Calu3 (cell line): ENCODE measurements around the gene SLC12A7. TPM values are rescaled to one million over a fixed set of nuclear protein-coding genes. Genes with fewer than 3 reads are reported as not detected.

ENCODE experiments used
- BruUV-seq: library from RNA; stranded (reverse); fragments of 400-500 nt; replicated peaks from 2 replicates; lab custom pipeline; 2021; lab: Mats Ljungman, UMichigan
- CTCF ChIA-PET: fragments of 300-600 bp; sonication (Branson Sonifier 250); formaldehyde crosslinking; loops from one replicate; lab custom pipeline; 2022; ENCODE audit warnings: antibody characterized with exemption; lab: Charles Lee
- DNase-seq: peaks from one replicate; pipeline ENCODE4 v3.0.0; 2022
- H3K27ac Mint-ChIP-seq: one replicate; pipeline ENCODE4 v1.8.0; 2022; ENCODE audit warnings: mixed read lengths; ENCODE audit not compliant: unreplicated experiment
- H3K27me3 Mint-ChIP-seq: one replicate; pipeline ENCODE4 v1.8.0; 2022; ENCODE audit warnings: mixed read lengths; ENCODE audit not compliant: unreplicated experiment
- H3K36me3 Mint-ChIP-seq: one replicate; pipeline ENCODE4 v1.8.0; 2022; ENCODE audit warnings: mild to moderate bottlenecking, moderate library complexity, mixed read lengths; ENCODE audit not compliant: insufficient read depth, unreplicated experiment
- H3K4me1 Mint-ChIP-seq: one replicate; pipeline ENCODE4 v1.8.0; 2022; ENCODE audit warnings: mild to moderate bottlenecking, low read depth, mixed read lengths; ENCODE audit not compliant: unreplicated experiment
- H3K4me3 Mint-ChIP-seq: one replicate; pipeline ENCODE4 v1.8.0; 2022; ENCODE audit warnings: mild to moderate bottlenecking, low read depth, moderate library complexity, mixed read lengths; ENCODE audit not compliant: unreplicated experiment
- H3K9me3 Mint-ChIP-seq: one replicate; pipeline ENCODE4 v1.8.0; 2022; ENCODE audit warnings: low read depth, mixed read lengths; ENCODE audit not compliant: unreplicated experiment
- CTCF ChIP-seq: fragments of 200-600 bp; IDR thresholded peaks from one replicate; pipeline ENCODE4 v1.8.0; 2022; ENCODE audit warnings: antibody characterized with exemption; ENCODE audit not compliant: unreplicated experiment
- intact Hi-C: fragments of 100-400 bp; cut with micrococcal nuclease; formaldehyde crosslinking; loops from one replicate; pipeline ENCODE4 v1.10.0; 2022; ENCODE audit not compliant: unreplicated experiment
- total RNA-seq: library from RNA; stranded (reverse); gene quantifications from 2 replicates; pipeline ENCODE4 v1.2.3, GENCODE V29; 2022

Gene SLC12A7
- total RNA-seq, 1 experiment from 2014 or later = 82.3 TPM

GRCh38 chr5:1033606-1034420 lies 78.0 kb downstream of the SLC12A7 start:
- intact Hi-C loops = no loop called here
- CTCF ChIA-PET = interaction anchor here (0.6 kb wide), 1 partner anchor 41 kb away, joined by 3 read pairs; no protein-coding TSS in a partner anchor
- Mint-ChIP-seq H3K9me3 (peaks cover 4% of the 10 kb centered on the region), H3K4me1 (no peaks in the 10 kb centered on the region), H3K4me3 (no peak overlapping the region), H3K27me3 (peaks cover 35% of the 10 kb centered on the region), H3K27ac (no peak overlapping the region), H3K36me3 (peaks cover 9% of the 10 kb centered on the region)
- no peak for TF ChIP-seq CTCF
- no peak for DNase-seq
- BruUV-seq = no TSS peak

GRCh38 chr5:1033178-1033577 lies 78.7 kb downstream of the SLC12A7 start:
- BruUV-seq = no TSS peak
- peaks cover 9% of the 10 kb centered on the region for H3K36me3 Mint-ChIP-seq

GRCh38 chr5:1032551-1033027 lies 79.3 kb downstream of the SLC12A7 start:
- Mint-ChIP-seq H3K4me1 (no peaks in the 10 kb centered on the region), H3K36me3 (peaks cover 9% of the 10 kb centered on the region), H3K4me3 (no peak overlapping the region), H3K27ac (no peak overlapping the region), H3K9me3 (peaks cover 4% of the 10 kb centered on the region), H3K27me3 (peaks cover 46% of the 10 kb centered on the region)
- intact Hi-C loops = no loop called here
- CTCF ChIA-PET = no interaction called here
- DNase-seq = no peak
- no TSS peak for BruUV-seq
- no peak for TF ChIP-seq CTCF

More at GRCh38 chr5:1033178-1033577, 78.7 kb downstream of the SLC12A7 start:
- no peak for TF ChIP-seq CTCF
- CTCF ChIA-PET = interaction anchor here (0.6 kb wide), 1 partner anchor 41 kb away, joined by 3 read pairs; no protein-coding TSS in a partner anchor
- intact Hi-C loops = no loop called here
- H3K27me3 Mint-ChIP-seq = peaks cover 41% of the 10 kb centered on the region
- H3K4me3 Mint-ChIP-seq = no peak overlapping the region
- H3K9me3 Mint-ChIP-seq = peaks cover 4% of the 10 kb centered on the region
- no peak for DNase-seq
- H3K27ac Mint-ChIP-seq = no peak overlapping the region
- H3K4me1 Mint-ChIP-seq = no peaks in the 10 kb centered on the region

GRCh38 chr5:1032011-1032410 lies 79.9 kb downstream of the SLC12A7 start:
- Mint-ChIP-seq H3K27me3 (peaks cover 46% of the 10 kb centered on the region), H3K9me3 (peaks cover 4% of the 10 kb centered on the region), H3K4me3 (no peak overlapping the region), H3K27ac (no peak overlapping the region), H3K4me1 (no peaks in the 10 kb centered on the region), H3K36me3 (peaks cover 9% of the 10 kb centered on the region)
- intact Hi-C loops = no loop called here
- CTCF ChIA-PET = no interaction called here
- DNase-seq = no peak
- BruUV-seq = no TSS peak
- no peak for TF ChIP-seq CTCF
